NCI-H146 treated with DMSO at 0.1 percent for 48 hours (cell line): ENCODE measurements around the gene UPB1.
"Not testable (repeated sequence)": the region's sequence is repeated elsewhere in the genome, so short reads cannot be mapped to it uniquely, and the experiment has no call there.

Experiments used
- DNase-seq: peaks from one replicate; lab custom pipeline; 2025; ENCODE audit not compliant: unreplicated experiment; lab: John Stamatoyannopoulos, UW

Gene UPB1

DNA sequence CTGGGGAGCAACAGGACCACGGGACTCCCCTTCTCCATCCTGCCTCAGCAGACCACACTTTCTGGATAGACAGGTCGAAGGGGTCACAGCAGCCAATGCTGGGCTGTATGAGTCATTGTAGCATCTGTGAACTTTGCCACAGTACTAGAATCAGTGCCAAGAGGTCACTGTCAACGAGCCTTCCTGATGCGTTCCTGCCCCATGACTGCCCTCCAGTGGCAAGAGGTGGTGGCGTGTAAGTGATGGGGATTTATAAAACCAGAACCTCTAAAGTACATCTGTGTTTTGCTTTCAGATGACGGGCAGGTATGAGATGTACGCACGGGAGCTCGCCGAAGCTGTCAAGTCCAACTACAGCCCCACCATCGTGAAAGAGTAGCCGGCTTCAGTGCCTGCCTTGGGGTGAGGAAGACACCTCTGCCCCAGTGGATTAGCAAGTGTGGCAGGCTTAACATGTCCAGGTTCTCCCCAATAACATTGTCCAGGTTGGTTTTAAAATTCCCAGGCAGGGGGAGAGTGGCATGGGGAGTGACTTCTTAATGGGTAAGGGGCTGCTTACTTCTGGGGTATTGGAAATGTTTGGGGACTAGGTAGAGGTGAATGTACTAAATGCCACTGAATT, 30.4 kb downstream of the UPB1 start:
- peak; percentile 53 for DNase-seq

DNA sequence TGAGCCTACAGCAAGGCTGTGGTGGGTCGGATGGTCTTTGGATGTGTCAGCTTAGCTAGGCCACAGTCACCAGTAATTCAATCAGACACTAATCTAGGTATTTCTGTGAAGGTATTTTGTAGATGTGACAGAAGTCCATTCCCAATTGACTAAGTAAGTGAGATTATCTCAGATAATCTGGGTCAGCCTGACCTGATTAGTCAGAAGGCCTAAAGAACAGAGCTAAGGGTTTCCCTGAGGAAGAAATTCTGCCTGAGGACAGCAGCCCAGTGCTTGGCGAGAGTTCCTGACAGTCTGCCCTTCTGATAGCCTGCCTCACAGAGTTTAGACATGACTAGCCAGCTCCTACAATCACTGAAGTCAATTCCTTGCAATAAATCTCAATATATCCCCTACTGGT, 31.1 kb downstream of the UPB1 start:
- DNase-seq, result no peak

DNA sequence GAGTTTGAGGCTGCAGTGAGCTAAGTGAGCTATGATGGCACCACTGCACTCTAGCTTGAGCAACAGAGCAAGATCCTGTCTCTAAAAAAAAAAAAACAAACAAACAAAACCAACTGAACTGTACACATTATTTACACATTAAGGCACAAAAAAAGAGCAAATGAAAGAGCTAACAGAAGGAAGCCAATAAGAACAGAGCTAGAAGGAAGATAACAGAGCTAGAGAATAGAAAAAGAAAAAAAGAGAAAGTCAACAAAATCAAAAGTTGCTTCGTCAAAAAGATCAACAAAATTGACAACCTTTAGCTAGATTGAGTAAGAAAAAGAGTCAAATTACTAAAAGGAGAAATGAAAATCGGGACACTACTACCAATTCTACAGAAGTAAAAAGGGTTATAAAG, 34.8 kb downstream of the UPB1 start:
- DNase-seq, result no peak

DNA sequence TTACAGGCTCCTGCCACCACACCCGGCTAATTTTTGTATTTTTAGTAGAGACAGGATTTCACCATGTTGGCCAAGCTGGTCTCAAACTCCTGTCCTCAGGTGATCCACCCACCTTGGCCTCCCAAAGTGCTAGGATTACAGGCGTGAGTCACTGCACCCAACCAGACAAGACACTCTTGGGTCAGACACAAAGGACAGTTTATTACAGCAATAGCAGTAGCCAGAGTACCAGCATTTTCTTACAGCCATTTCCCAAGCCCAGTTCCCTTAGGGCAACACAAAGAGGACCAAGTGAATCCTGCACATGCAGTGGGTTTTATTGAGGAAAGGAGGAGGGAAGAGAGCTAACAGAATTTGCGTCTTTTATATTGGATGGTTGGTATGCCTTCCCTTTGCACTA, 35.8 kb downstream of the UPB1 start:
- DNase-seq, result not testable (repeated sequence)

DNA sequence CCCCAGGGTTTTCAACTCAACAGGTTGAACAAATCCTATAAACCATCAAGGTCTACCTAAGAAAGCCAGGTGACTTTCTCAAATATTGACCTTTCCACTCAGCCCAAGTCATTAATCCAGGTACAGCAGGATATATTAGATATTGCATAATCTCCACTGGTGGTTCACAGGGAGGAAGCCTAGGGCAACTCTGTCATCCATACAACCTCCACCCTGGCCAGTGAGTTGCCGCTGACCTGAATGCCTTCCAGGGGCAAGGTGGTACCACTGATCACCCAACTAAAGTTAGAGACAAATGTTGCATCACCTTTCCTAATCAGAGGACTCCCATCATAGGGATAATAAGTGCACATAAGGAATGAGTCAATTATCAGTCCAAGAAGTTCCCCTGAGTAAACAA, 36.9 kb downstream of the UPB1 start:
- no peak for DNase-seq

DNA sequence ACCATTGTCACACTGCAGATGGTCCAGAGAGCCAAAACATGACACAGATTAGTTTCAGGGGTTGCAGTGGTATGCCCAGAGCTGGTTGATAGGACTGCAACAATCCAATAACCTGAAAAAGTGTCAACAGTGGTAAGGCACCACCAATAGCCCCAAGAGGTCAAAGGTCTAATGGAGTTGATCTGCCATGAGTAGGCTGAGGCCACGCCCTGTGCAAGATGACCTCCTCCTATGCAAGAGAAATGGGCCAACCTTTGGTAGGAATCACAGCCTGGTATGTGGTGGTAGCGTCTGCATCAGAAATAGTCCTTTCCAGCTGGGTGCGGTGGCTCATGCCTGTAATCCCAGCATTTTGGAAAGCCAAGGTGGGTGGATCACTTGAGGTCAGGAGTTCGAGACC, 40.2 kb downstream of the UPB1 start:
- DNase-seq, result no peak

DNA sequence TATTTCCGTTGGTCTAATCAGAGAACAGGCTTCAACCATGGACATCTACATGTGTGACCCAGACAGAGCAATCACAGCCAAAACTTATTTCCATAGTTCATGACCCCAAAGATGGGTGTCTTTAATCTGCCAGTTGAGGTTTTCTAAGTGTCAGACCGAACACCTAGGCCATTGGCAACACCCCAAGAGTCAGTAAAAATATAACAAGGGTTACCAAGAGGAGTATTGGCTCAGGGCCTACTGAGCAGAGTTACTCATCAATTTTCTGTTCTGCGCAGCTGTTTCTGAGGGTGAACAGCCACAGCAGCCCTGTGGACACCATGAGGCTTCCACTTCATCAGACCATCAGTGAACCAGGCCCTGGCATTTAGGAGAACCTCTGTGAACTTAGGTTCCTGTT, 41.0 kb downstream of the UPB1 start:
- no peak for DNase-seq

DNA sequence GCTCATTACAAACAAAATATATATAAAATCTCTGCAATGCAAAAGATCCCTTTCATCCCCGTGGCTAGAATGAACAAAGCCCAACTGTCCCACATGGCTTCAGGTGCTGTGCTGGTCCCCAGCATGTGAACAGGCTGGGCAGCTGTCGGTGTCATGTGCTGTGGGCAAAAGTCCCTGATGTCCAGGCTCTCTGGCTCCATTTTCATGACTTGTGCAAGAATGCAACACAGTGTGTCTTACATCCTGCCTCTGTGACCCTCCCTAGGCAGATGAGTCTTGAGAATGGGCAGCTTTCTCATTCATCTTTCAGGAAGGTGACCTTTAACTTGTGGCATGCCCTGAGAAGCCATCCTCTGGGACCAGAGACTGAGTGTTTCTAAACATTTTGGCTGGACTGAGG, 45.3 kb downstream of the UPB1 start:
- DNase-seq, result no peak

DNA sequence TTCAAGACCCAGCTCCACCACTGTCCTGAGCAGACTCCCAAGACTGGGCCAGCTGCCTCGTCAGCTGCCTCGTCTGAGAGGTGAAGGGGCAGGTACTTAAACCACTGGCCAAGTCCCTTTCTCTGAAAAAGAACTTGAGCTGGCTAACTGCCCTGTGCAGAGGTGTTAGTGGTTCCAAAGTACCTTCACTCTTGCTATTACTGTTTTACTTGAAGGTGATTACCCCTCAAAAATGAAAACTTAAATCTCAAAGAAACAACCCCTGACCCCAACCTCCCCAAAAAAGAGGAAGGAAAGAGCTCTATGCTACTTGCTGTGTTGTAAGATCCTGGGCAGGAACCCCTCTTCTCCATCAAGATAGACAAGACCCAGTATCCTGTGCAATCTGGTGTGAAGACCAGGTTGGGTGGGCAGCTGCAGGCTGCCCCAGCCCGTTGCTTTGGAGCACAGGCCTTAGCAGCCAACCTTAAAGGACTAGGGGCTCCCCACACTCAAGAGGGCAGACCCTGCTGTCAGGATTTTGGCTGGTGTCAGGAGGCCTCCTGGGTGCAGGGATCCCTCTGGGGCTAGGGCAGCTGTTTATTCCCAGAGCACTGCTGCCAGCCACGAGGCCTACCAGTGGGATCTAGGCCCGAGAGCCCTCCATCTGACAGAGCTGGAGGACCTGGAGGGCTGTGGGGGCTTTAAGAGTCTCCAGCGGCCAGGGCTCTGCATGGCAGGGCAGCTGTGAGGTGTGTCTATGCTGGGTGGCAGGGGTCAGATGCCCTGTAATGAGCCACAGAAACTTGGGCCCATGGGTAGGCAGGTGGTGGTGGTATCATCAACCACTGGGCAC, 46.8 kb downstream of the UPB1 start:
- no peak for DNase-seq

DNA sequence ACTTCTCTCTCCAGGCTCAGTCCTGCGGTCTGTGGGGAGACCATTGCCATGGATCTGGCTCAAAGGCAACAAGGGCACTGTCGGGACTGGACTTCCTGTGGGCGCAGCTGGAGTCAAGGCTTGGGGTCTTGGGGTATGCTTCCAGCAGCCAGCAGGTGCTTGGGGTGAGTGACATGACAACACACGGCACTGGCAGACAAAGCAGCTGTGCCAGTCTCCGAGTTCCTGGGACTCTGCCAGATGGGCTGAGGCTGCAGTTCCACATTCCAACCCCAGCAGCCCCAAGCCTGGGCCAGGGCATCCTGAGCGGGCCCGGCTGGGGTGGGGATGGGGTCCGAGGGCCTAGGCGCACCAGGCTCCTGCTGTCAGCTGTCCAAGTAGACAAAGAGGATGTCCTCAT, 47.5 kb downstream of the UPB1 start:
- DNase-seq, result no peak

DNA sequence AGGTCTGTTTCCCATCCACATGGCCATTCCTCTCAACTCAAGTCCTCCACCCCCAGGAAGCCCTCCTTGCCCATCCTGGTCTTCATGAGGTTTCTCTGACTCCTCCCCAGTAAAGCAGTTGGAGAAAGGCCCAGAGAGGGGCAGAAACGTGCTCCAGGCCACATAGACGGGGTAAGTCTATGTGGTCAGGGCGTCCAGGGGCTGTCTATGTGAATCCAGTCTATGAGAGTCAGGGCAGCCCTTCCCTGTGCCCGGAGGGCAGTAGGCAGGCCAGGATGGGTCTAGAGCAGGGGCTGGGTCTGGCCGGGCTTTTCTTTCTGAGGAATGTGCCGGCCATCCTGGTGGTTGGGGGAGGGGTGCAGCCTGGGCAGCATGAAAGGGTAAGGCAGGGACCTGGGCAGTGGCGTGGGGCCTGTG, 48.1 kb downstream of the UPB1 start:
- no peak for DNase-seq

DNA sequence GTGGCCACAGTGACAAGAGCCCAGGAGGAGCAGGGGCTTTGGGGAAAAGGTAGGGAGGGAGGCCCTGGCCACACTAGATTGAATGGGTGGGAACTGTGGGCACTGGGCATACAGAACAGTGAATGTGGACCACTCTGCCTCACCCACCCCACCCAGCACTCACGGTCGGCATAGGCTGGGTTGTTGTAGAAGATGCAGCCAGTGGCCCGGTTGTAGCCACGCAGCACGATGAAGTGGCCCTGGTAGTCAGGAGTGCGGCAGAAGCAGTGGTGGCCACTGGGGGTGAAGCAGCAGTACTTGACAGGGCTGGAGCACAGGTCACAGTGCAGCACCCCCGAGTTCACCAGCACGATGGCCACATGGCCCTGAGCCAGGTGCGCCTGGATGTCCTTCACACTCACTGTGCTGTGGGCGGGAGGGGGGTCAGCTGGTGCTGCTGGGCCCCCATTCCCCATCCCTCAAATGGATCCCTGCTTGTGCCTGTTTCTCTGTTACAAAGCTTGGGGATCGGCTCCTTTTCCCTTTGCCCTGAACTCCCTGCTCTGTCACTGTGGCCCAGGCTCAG, 48.6 kb downstream of the UPB1 start:
- no peak for DNase-seq

DNA sequence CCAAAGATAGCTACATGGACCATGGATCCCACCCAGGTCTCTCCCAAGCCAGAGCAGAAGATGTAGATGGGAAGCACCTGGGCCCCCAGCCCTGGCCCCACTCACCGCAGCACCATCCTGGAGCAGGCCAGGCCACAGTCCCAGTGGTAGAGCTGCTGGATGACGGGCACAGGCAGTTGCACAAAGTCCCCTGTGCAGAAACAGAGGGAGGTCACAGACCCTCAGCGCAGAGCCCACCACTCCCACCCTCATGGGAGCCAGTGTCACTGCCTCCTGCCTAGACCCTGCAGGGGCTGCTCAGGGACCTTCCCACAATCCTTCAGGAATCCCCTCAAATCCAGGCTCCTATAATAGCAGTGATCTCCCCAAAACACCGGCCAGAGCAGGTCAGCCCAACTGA, 53.7 kb downstream of the UPB1 start:
- no peak for DNase-seq

DNA sequence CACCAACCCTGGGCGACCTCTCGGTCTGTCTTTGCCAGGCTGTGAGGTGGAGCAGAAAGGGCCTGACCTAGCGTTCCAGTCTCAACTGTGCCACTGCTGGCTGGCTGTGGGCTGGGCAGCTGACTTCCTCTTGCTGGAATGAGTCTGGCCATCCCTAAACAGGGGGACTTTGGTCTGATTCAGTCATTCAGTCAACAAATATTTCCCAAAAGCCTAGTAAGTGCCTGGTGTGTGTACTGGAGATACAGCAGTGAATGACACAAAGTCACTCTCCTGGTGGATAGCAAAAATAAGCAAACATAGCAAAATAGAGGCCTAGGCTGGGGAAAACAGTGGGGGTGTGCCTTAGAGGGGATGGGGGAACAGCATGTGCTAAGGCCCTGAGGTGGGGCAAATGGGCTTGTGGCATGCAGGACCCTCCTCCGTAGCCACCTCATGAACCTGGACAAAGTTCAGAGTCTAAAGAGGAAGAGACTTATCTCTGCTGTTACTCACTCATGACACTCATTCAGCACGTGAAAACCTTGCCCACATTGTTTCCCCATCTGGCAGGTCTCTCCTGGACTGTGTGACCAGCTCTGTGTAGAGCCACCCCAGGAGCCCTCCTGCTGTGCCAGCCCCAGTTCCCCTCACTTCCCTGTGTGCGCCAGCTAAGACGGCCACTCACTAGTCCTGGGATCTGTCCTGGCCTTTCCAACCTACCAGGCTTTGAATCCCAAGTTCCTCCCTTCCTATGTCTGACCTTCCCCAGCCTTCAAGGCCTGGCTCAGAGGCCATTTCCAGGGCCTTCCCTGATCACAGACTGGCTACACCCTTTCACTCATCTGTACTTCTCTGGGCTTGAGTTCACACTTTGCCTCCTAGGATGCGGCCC, 55.1 kb downstream of the UPB1 start:
- DNase-seq, result no peak

DNA sequence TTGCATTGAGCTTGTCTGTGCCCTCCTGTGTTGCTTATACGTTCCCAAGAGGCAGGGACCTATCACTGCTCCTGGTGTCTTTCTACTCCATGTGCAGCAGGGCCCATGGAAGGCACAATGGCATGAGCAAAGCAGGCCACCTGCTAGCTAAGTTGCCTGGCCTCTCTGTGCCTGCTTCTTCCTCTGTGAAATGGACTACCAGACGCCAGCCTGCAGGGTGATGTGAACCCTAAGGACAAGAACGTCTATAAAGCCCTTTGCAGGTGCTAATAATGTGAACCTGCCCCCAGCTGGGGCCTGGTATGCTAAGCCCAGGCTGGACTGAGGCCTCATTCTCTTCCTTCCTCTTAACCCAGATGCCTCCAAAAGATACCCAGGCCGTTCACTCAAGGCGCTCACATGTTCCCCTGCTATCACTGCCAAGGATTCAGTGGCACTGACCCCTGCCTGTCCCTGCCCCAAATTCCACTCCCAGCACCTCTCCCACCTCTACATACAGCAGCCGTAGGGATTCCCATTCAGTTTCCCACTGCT, 55.8 kb downstream of the UPB1 start:
- no peak for DNase-seq

DNA sequence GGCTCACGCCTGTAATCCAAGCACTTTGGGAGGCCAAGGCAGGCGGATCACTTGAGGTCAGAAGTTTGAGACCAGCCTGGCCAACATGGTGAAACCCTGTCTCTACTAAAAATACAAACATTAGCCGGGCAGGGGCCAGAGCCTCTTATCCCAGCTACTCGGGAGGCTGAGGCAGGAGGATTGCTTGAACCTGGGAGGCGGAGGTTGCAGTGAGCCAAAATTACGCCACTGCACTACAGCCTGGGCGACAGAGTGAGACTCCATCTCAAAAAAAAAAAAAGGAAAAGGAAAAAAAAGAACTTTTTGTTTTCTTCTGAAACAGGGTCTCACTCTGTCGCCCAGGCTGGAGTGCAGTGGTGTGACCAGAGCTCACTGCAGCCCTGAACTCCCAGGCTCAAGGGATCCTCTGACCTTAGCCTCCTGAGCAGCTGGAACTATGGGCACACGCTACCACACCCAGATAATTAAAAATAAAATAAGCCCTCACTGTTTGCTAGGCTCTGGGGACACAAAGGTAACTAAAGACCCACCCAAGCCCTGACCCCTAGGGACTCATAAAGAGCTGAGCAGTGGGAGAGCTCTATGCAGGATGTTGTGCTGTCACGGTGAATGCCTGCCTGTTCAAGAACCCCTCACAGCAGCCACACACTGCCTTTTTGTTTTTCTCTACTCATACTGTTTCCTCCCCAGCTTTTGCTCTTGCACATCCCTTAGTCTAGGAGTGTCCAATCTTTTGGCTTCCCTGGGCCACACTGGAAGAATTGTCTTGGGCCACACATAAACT, 57.6 kb downstream of the UPB1 start:
- not testable (repeated sequence) for DNase-seq

DNA sequence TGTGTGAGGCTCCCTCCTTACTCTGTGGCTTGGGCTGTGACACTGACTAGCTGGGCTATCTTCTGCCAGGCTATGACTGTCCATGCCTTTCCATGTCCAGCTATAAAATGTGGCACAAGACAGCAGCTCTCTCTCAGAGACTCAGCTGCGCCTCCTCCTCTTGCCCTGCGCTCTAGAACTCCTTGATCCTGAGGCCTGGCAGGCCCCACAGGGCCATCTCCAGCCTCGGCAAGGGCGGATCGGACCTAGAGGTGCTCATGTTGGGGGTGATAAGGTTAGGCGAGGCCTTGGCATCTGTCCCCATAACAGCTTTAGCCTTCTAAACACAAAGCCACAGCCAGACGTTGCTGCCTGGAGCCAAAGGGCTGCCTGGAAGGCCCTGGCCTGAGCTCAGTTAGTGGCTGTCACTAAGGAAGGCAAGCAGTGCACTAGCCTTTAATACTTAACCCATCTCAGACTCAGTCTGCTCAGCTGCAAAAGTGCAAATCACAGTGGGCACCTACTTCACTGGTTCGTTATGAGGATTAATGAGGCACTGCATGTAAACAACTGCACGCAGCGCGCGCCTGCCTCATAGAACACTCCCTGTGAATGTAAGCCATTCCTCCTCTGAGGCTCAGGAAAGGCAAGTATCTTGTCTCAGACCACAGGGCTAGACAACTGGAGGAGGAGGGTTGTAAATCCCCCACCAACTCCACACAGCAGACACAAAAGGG, 58.6 kb downstream of the UPB1 start:
- no peak for DNase-seq

DNA sequence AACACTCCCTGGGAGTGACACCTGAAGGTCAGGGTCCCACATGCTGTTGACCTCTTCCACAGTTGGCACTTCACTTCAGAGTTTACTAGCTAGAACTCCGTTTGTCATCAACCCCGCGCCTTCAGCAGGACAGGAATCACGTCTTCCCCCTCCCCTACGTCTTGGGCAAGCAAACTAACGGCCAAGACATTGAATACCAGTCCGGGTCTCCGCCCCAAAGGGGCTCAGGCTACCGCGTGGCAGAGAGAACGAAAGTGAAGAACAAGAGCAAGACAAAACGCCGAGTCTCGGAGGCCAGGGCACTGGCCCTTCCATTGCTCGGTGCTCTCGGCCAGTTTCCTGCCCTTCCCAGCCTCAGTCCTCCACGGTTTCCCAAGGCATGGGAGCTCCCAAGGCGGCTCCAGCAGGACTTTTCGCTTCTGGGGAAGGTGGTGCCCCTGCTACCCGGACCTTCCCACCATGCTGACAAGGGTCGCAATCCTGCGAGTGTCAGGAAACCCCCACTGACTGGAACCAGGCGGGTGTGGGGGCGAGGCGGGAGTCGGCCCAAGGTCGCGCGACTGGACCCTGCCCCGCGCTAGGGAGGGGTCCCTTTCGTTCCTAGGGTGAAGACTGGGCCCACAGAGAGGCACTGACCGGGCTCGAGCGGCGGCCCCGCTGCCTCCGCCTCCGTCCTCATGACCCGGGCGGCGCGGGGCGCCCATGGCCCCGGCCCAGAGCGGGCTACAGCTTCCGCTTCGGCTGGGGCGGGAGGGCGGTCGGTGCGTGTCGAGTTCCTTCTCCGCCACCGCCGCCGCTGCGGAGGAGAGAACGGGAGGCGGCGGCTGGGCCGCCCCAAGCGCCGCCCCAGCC, 59.4 kb downstream of the UPB1 start, which contains the start of gene GUCD1:
GUCD1 (minus strand) TSS at position 826 of the 852 bp plus-strand sequence; CDS start at position 679, 147 bp downstream.
- no peak for DNase-seq
